ENCODE data around the gene AGAP1.
"Not testable (repeated sequence)": the region's sequence is repeated elsewhere in the genome, so short reads cannot be mapped to it uniquely, and the experiment has no call there.

Gene AGAP1

GRCh38 chr2:236047886-236048540, 554.2 kb downstream of the AGAP1 start:
- no peak for DNase-seq
- in situ Hi-C loops (cut with MboI; ENCODE audit: low pct_unique_long_range_greater_than_20kb, low sequenced_read_pairs), result no loop called here

DNA sequence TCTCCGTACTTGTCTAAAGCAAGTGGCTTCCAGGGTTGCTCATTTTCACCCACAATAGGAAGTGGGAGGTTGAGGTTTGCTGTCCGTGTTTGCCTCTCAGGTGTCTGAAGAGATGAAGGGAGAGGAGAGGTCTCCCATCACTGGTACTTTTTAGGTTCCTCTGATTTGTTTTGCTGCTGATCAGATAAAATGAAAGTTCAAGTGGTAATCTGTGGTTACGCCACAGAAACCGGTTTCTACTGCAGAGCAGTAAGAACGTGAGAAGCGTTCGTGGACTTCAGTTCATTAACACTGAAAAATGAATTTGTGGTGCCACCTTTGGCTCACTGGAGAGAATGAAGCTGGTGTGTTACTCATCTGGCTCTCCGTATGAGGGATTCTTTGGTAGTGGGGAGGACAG, 556.1 kb downstream of the AGAP1 start:
- in situ Hi-C loops (cut with MboI; ENCODE audit: low pct_unique_long_range_greater_than_20kb, low sequenced_read_pairs), result no loop called here
- DNase-seq, result no peak

GRCh38 chr2:236051351-236051750, 557.5 kb downstream of the AGAP1 start:
- in situ Hi-C loops (cut with MboI; ENCODE audit: low pct_unique_long_range_greater_than_20kb, low sequenced_read_pairs), result no loop called here
- no peak for DNase-seq

DNA sequence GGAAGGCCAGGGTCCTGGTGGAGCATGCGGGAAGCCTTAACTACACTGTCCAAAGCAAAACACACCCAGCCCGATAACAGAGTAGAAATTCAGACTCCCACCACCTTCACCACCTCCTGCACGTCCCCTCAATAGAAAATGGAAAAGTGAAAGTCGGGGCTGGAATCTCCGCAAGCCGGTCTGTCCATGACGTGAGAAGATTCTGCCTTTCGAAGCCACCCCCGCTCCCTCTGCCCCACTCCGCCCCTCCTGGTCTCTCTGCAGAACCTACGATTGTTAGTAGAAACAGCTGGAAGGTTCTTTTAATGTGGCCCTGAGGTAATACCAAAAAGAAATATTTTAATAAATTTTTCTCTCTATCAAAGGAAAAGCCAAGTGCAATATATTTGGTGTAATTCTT, 558.0 kb downstream of the AGAP1 start:
- in situ Hi-C loops (cut with MboI; ENCODE audit: low pct_unique_long_range_greater_than_20kb, low sequenced_read_pairs), result no loop called here
- DNase-seq, result no peak

DNA sequence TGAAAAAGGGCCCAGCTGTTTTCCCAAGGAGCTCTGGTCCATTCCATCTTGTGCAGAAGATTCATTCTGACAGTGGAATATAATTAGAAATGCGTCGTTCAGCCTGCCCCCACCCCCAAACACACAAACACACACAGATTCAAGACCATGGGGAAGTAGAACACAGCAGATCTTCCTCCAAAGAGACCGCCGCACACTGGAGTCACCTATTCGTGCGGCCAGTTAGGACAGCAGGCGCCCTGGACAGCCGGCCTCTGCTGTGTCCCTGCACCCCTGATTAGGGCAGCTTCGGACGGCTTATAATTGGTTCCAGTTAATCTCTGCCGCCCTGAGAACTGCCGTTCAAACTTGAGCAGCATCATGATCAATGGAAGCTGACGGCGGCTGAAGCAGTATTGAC, 558.4 kb downstream of the AGAP1 start:
- in situ Hi-C loops (cut with MboI; ENCODE audit: low pct_unique_long_range_greater_than_20kb, low sequenced_read_pairs), result no loop called here
- no peak for DNase-seq

DNA sequence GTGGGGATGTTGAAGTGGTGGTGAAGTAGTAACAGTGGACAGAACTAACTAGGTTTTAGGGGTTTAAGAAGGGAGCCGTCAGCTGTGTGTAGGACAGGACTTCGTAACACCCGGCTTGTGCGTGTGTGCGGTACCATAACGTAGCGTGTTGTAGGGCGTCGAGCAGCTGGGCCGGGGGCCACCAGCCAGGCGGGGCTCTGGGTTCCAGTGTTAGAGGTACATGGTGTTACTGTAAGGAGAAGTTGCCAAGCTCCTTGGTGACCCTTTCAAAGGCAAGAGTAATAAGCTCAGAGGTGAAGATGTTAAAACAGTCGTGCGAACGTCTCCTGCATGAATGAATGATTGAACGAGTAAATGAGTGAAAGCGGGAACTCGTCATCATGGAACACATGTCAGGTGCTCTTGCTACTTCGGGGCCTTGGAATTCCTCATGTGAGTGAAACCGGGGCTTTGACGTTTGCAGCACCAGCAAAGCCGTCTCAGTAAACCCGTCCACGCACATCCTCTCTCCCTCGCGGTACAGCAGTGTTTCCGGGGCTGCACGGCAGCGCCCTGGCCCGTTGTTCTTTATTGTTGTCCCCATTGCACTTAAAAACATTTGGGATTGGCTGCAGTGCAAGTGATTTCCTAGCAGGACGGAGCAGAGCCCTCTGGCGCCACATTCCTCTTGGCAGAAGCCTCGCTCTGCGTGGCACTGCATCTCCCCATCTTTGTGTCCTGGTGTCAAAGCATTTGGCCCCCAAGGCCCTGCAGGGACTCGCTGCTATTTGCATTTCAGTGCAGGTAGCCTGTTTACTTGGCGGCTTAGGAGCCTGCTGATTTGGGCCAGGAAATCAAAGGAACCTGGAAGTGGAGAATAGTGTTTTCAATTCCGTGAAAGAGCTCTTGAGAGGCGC, 559.3 kb downstream of the AGAP1 start:
- DNase-seq, result no peak
- in situ Hi-C loops (cut with MboI; ENCODE audit: low pct_unique_long_range_greater_than_20kb, low sequenced_read_pairs), result no loop called here

DNA sequence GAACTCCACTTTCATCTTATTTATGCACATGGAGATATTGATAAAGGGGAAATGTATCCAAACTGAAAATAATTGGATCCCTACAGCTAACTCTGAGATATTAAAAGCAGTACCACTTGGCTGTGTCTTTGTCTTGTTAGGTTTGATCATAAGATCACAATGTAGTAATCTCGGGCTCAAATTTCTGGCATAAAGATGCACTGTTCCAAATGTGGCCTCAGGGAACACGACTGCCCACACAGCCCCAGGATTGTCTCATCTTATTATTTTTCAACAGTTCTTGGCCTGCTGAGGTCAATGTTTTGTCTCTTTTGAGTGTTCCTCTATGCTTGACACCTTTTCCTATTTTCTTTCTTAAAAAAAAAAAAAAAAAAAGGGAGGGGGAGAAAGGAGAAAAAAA, 560.3 kb downstream of the AGAP1 start:
- DNase-seq, result no peak
- in situ Hi-C loops (cut with MboI; ENCODE audit: low pct_unique_long_range_greater_than_20kb, low sequenced_read_pairs), result no loop called here

DNA sequence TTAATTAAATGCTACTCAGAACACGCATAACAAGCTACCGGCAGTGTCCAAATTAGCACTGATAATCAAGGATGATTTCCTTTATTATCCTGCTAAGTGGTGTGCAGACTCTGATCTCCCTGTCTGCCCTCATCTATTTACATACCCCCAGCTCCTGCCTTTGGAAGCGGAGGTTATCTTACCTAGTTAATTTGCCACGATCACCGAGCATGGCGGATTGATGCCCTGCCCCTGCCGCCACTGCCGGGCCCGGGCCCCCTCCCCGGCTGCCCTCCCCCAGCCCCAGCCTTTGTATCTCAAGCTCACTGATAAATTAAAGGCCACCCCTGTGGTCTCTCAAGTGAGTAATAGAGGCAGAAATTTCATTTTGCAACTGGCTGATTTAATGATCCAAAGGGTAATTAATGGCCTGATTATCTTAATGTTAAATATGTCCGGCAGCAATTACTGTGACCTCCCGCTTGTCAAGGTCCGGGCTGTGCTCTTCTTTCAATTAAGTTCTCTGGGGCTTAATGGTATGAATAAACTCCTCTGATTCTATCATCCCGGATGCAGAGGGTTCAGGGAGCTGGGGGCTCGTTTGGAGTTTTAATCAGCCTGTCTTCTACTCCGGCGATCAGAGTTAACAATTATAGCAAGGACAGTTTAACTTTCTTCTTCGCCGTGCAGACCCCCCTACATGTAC, 560.9 kb downstream of the AGAP1 start:
- no peak for DNase-seq
- in situ Hi-C loops (cut with MboI; ENCODE audit: low pct_unique_long_range_greater_than_20kb, low sequenced_read_pairs), result no loop called here

GRCh38 chr2:236055471-236055870, 561.6 kb downstream of the AGAP1 start:
- in situ Hi-C loops (cut with MboI; ENCODE audit: low pct_unique_long_range_greater_than_20kb, low sequenced_read_pairs), result no loop called here
- DNase-seq, result no peak

GRCh38 chr2:236056141-236056540, 562.3 kb downstream of the AGAP1 start:
- in situ Hi-C loops (cut with MboI; ENCODE audit: low pct_unique_long_range_greater_than_20kb, low sequenced_read_pairs), result no loop called here
- no peak for DNase-seq

DNA sequence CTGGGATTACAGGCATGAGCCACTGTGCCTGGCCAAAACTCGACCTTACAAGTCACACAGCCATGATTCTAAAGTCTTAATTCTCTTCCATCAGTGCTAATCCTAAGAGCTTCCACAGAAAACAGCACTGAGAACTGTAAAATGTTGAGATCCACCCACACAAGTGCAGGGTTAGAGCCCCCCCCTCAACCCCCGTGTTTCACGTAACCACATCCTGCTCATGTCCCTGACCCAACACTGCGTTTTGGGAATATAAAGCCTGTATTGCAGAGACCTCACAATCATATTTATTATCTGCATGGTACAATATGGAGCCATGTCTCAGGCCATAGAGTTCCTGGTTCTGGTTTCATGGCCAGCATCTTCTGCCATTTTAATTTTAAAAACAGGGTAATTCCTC, 563.5 kb downstream of the AGAP1 start:
- DNase-seq, result no peak
- in situ Hi-C loops (cut with MboI; ENCODE audit: low pct_unique_long_range_greater_than_20kb, low sequenced_read_pairs), result no loop called here

DNA sequence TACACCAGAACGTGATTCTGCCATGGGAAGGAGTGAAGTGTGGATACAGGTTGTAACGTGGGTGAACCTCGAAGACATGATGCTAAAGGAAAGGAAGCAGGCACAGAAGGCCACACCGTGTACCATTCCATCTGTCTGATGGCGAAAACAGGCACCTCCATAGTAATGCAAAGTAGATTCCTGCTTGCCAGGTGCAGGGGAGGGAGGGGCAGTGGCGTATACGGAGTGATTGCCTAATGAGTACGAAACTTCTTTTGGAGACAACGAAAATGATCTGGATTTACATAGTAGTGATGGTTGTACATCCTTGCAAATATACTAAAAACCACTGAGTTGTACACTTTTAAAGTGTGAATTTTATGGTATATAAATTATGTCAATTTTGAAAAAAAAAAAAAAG, 567.7 kb downstream of the AGAP1 start:
- no peak for DNase-seq
- in situ Hi-C loops (cut with MboI; ENCODE audit: low pct_unique_long_range_greater_than_20kb, low sequenced_read_pairs), result no loop called here

DNA sequence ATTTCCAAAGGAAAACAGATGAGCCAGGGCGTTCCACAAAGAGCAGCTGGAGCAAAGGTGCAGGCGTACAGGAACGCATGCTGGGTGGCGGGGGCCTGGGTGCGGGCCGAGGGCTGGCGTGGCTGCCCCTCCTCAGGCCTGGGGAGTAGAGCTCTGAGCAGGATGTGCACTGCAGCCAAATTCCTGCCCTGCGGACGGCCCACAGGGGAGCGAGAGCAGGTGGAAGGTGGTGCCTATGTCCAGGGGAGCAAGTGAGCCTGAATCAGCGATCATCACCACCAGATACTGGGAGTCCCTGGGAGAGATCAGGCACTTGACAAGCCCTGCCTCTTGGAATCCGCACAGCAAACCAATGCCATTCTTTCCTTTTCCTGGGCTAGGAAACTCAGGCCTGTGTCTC, 568.1 kb downstream of the AGAP1 start:
- in situ Hi-C loops (cut with MboI; ENCODE audit: low pct_unique_long_range_greater_than_20kb, low sequenced_read_pairs), result no loop called here
- no peak for DNase-seq

DNA sequence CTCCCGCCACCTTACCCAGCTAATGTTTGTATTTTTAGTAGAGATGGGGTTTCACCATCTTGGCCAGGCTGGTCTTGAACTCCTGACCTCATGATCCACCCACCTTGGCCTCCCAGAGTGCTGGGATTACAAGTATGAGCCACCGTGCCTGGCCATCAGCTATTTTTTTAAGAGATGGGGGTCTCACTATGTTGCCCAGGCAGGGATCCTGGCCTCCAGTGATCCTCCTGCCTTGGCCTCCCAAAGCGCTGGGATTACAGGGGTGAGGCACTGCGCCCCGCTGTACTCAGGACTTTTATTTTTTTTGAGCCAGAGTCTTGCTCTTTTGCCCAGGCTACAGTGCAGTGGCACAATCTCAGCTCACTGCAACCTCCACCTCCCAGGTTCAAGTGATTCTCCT, 569.0 kb downstream of the AGAP1 start:
- DNase-seq; in situ Hi-C loops (cut with MboI; ENCODE audit: low pct_unique_long_range_greater_than_20kb, low sequenced_read_pairs): not testable (repeated sequence)

DNA sequence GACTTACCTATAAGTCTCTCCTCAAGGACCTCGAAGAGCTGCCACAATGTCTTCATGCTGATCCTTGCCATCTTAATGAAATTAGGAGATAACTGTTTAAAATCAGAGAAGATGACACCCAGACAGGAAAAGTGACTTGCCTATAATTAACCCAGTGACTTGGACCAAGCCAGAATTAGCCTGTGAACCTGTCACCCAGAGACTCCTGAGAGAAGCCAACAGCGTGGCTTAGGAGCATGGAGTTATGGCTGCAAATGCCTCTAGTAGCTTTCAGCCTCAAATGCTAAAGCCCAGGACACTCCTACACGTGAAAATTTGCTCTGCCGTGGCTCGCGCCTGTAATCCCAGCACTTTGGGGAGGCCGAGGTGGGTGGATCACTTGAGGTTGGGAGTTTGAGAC, 570.2 kb downstream of the AGAP1 start:
- DNase-seq, result no peak
- in situ Hi-C loops (cut with MboI; ENCODE audit: low pct_unique_long_range_greater_than_20kb, low sequenced_read_pairs), result no loop called here

GRCh38 chr2:236065314-236066160, 571.7 kb downstream of the AGAP1 start:
- in situ Hi-C loops (cut with MboI; ENCODE audit: low pct_unique_long_range_greater_than_20kb, low sequenced_read_pairs), result no loop called here
- DNase-seq, result no peak

GRCh38 chr2:236070236-236070635, 576.4 kb downstream of the AGAP1 start:
- in situ Hi-C loops (cut with MboI; ENCODE audit: low pct_unique_long_range_greater_than_20kb, low sequenced_read_pairs), result no loop called here

GRCh38 chr2:236073246-236073645, 579.4 kb downstream of the AGAP1 start:
- DNase-seq, result no peak
- in situ Hi-C loops (cut with MboI; ENCODE audit: low pct_unique_long_range_greater_than_20kb, low sequenced_read_pairs), result no loop called here

More at GRCh38 chr2:236070236-236070635, 576.4 kb downstream of the AGAP1 start:
- no peak for DNase-seq

Measured in KBM-7 (cell line).